ENCODE data around the gene SVOP. TPM values are rescaled to one million over a fixed set of nuclear protein-coding genes. Genes with fewer than 3 reads are reported as not detected.
A peak's percentile ranks its signal among the peaks of the same experiment; 100 is the strongest.
"Not testable (repeated sequence)": the region's sequence is repeated elsewhere in the genome, so short reads cannot be mapped to it uniquely, and the experiment has no call there.

Gene SVOP, protein sequence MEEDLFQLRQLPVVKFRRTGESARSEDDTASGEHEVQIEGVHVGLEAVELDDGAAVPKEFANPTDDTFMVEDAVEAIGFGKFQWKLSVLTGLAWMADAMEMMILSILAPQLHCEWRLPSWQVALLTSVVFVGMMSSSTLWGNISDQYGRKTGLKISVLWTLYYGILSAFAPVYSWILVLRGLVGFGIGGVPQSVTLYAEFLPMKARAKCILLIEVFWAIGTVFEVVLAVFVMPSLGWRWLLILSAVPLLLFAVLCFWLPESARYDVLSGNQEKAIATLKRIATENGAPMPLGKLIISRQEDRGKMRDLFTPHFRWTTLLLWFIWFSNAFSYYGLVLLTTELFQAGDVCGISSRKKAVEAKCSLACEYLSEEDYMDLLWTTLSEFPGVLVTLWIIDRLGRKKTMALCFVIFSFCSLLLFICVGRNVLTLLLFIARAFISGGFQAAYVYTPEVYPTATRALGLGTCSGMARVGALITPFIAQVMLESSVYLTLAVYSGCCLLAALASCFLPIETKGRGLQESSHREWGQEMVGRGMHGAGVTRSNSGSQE
- total RNA-seq (not detected), total RNA-seq (0 reads per million in 2 donors)

DNA sequence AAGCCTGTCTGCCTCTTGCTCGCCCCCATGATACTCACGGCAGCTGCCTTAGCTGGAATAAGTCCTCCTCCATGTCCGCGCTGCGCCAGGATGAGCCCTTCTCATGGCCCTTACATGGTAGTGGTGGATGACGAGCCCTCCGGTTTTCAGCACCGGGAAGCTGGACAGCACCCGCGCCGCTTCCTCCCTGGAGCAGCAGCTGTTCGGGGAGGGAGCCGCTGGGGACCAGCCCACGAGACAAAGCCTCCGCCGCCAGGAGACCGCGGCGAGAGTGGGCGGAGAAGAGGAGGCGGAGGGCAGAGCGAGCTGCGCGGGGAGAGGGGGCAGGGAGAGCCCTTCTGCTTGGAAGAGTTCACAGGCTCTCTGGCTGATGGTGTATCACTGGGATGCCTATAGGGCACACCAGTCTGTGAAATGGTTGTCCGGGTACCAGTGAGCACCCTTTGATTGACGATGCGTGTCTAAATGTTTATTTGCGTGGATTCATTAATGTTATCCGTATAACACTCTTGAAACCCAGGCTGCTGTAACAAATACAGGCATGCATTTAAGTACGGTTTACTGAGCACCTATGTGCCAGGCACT is at the start of gene SVOP:
Gene SVOP (minus strand): TSS at position 273 of the 585 bp plus-strand sequence. CDS start 200 bp downstream, at position 73.
- no peaks in the 10 kb centered on the region for H3K4me1 Mint-ChIP-seq
- no peak within 1 kb of the TSS for H3K27ac Mint-ChIP-seq
- ATAC-seq (no peak), DNase-seq (no peak)
- peaks cover 31% of the 10 kb centered on the region for H3K27me3 Mint-ChIP-seq
- peak within 1 kb of the TSS; percentile 53 for H3K4me3 Mint-ChIP-seq
- H3K36me3 Mint-ChIP-seq (ENCODE audit: low read depth), result peaks cover 2% of the 10 kb centered on the region
- H3K9me3 ChIP-seq (ENCODE audit: control insufficient read depth, low read length, poor library complexity, severe bottlenecking), result no peaks in the 10 kb centered on the region

DNA sequence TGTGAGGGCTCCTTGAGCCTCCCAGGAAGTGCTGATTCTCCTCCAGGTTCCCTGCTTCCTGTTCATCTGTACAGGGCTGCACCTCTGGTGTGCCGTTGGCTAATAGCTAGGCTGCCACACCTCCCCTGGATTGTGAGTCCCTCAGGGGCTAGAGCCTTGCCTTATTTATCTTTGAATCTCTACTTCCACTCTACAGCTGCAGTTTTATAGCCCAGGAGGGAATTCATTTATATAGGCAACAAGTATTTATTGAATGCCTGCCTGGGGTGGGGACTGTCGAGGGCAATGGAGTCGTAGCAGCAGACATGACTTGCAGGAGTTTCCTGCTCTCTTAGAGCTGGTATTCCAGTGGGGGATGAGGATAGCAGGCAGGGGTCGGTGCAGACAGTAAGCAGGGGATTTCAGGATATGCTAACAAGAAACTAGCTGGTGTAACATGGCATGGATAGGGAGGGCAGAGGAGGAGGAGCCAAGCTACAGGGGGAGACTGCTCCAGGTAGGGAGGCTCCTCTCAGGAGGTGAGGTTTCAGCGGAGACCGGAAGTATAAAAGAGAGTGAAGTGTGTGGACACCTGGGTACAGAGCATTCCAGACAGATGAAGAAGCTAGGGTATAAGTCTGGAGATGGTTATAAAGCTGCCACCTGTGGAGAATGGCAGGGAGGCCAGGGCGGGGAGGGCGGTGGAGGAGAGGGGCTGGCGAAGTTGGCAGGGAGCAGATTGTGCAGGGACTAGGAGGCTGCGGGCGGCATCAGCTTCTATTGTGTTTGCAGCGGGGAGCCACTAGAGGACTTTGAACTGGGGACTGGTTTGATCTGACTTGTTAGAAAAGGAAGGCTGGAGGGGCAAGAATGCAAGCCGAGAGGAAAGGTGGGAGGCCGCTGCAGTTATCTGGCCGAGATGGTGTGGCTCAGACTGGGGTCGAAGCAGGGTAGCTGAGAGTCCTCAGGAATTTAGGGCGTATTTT is 48.7 kb upstream of the SVOP start:
- H3K36me3 Mint-ChIP-seq (ENCODE audit: low read depth), result peaks cover 6% of the 10 kb centered on the region
- no peaks in the 10 kb centered on the region for H3K27me3 Mint-ChIP-seq
- no peaks in the 10 kb centered on the region for H3K9me3 ChIP-seq (ENCODE audit: control insufficient read depth, low read length, poor library complexity, severe bottlenecking)
- ATAC-seq (no peak), DNase-seq (no peak)
- peaks cover 2% of the 10 kb centered on the region for H3K4me1 Mint-ChIP-seq
- H3K4me3 Mint-ChIP-seq, result no peak overlapping the region
- H3K27ac Mint-ChIP-seq, result peak overlapping the region; percentile 89

DNA sequence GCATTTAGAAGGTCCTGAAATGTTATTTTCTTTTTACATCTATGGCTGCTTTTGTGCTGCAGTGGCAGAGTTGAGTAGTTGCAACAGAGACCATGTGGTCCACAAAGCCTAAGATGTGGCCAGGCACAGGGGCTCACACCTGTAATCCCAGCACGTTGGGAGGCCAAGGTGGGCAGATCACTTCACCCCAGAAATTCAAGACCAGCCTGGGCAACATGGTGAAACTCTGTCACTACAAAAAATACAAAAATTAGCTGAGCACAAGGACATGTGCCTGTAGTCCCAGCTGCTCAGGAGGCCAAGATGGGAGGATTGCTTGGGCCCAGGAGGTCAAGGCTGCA is 45.0 kb upstream of the SVOP start:
- Mint-ChIP-seq H3K4me1 (peaks cover 15% of the 10 kb centered on the region), H3K36me3 (ENCODE audit: low read depth) (peaks cover 7% of the 10 kb centered on the region), H3K27ac (no peak overlapping the region), H3K27me3 (no peaks in the 10 kb centered on the region), H3K4me3 (no peak overlapping the region)
- DNase-seq (no peak), ATAC-seq (no peak)
- no peaks in the 10 kb centered on the region for H3K9me3 ChIP-seq (ENCODE audit: control insufficient read depth, low read length, poor library complexity, severe bottlenecking)

DNA sequence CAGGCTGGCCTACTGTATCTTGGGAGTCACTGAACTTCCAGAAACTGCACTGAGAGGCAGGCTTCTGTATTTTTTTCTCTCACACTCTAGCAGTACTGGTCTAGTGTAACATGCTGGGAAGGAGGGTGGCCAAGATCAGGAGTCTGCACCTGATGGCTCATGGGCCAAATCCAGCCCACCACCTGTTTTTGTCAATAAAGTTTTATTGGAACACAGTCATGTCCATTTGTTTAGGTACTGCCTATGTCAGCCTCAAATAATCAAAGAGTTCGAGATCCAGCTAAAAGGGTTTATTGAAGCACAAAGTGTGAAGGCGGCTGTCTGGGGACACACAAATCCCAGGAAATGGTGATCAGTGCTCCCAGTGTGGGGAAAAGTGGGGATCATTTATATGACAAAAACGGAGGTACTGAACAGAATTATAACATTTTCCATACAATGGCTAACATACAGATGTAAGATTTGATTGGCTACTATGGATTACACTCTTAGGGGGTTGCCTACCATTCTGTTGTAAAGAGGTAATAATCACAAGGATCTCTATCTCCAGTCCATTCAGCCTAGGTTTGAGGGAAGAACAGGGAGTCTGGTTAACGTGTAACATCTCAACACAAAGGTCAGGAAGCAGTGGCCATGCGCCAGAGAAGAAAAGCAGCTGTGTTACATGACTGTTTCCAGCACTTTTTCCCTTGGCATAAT is 44.4 kb upstream of the SVOP start:
- H3K9me3 ChIP-seq (ENCODE audit: control insufficient read depth, low read length, poor library complexity, severe bottlenecking), result no peaks in the 10 kb centered on the region
- Mint-ChIP-seq H3K4me1 (peaks cover 15% of the 10 kb centered on the region), H3K27ac (peak overlapping the region; percentile 2), H3K27me3 (no peaks in the 10 kb centered on the region), H3K4me3 (no peak overlapping the region), H3K36me3 (ENCODE audit: low read depth) (peaks cover 7% of the 10 kb centered on the region)
- ATAC-seq, result no peak
- no peak for DNase-seq

DNA sequence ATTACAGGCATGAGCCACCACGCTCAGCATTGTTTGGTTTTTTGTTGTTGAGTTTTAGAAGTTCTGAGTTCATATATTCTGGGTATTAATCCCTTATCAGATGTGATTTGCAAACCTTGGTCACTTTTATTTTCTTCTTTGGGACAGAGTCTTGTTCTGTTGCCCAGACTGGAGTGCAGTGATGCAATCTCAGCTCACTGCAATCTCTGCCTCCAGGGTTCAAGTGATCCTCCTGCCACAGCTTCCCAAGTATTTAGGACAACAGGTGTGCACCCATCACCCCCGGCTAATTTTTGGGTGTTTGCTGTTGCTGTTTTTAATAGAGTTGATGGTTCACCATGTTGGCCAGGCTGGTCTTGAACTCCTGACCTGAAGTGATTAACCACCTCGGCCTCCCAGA is 43.3 kb upstream of the SVOP start:
- Mint-ChIP-seq H3K4me1 (peaks cover 12% of the 10 kb centered on the region), H3K36me3 (ENCODE audit: low read depth) (peaks cover 3% of the 10 kb centered on the region), H3K27me3 (no peaks in the 10 kb centered on the region), H3K4me3 (no peak overlapping the region), H3K27ac (peak overlapping the region; percentile 91)
- ATAC-seq (no peak), DNase-seq (no peak)
- H3K9me3 ChIP-seq (ENCODE audit: control insufficient read depth, low read length, poor library complexity, severe bottlenecking), result no peaks in the 10 kb centered on the region

DNA sequence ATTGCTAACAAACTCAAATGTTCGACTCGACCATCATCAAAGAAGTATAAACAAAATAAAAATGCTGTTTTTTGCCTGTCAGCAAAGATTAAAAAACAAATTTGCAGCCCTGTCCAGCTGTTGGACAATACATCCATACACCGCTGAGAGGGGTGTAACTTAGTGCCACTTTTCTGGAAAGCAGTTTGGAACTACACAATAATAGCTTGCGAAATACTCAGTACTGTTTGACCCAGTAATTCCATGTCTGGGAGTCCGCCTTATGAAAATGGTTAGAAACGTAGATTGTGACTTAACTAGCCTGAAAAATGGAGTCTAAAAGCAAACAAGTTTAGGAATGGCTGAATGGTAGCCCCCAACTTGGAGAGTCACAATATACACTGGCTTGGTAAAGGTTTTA is 37.9 kb upstream of the SVOP start:
- no peak overlapping the region for H3K4me3 Mint-ChIP-seq
- DNase-seq, result no peak
- ATAC-seq, result no peak
- peaks cover 6% of the 10 kb centered on the region for H3K36me3 Mint-ChIP-seq (ENCODE audit: low read depth)
- no peak overlapping the region for H3K27ac Mint-ChIP-seq
- H3K27me3 Mint-ChIP-seq, result no peaks in the 10 kb centered on the region
- peaks cover 25% of the 10 kb centered on the region for H3K4me1 Mint-ChIP-seq
- H3K9me3 ChIP-seq (ENCODE audit: control insufficient read depth, low read length, poor library complexity, severe bottlenecking), result no peaks in the 10 kb centered on the region

DNA sequence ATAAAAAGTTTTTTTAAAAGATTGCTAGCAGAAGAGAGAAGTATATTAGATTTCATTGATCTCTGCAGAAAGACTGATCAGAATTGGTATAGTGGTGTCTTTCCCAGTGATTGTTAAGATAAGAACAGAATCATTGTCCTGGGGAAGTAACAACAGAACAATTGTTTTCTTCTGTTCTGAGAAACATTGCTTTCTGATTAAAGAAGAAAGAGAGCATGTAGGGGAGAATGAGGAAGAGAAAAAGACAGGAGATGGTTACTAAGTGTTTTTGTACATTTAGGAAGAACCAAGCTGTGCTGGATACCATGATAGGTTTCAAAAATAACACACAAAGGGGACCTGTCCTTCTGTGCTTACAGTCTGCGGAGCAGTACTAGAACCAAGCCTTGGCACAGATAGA is 36.5 kb upstream of the SVOP start:
- no peaks in the 10 kb centered on the region for H3K9me3 ChIP-seq (ENCODE audit: control insufficient read depth, low read length, poor library complexity, severe bottlenecking)
- Mint-ChIP-seq H3K36me3 (ENCODE audit: low read depth) (peaks cover 5% of the 10 kb centered on the region), H3K4me3 (no peak overlapping the region), H3K4me1 (peaks cover 27% of the 10 kb centered on the region), H3K27me3 (no peaks in the 10 kb centered on the region), H3K27ac (peak overlapping the region; percentile 9)
- DNase-seq (no peak), ATAC-seq (no peak)

DNA sequence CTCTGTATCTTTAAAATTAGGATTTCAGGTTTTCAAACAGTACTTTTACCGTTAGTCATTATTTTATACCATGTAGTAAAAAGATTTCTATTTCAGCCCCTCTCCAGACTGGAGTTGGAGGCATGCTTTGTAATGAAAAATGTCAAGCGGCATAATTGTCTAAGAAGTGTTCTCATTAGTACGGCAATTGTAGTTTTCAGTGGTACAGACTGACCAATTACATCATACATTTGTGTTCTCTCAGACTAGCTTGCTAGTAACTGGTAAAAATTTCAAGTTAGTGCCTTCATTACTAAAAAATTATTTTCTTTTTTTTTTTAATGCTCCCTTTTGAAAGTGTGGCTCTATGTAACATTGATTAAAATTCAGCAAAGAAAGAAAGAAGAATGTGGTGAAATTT is 36.0 kb upstream of the SVOP start:
- Mint-ChIP-seq H3K27me3 (no peaks in the 10 kb centered on the region), H3K36me3 (ENCODE audit: low read depth) (peaks cover 5% of the 10 kb centered on the region), H3K27ac (peak overlapping the region; percentile 9), H3K4me1 (peaks cover 26% of the 10 kb centered on the region), H3K4me3 (no peak overlapping the region)
- no peak for DNase-seq
- no peak for ATAC-seq
- no peaks in the 10 kb centered on the region for H3K9me3 ChIP-seq (ENCODE audit: control insufficient read depth, low read length, poor library complexity, severe bottlenecking)

DNA sequence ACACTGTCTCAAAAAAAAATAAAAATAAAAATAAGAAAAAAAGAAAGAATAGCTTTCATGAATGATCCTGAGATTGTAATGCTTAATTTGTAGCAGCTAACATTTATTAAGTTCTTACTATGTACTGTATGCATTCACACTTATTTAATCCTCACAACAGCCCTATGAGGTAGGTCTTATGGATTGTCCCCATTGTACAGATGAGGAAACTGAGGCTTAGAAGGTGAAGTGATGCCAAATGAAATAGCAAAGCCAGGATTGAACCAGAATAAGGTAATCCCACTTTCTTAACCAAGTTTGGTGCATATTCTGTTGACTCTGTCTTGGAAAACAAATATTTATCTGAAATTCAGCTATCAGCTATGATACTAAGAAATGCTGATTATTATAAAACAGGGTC is 33.7 kb upstream of the SVOP start:
- Mint-ChIP-seq H3K27me3 (no peaks in the 10 kb centered on the region), H3K27ac (peak overlapping the region; percentile 99), H3K36me3 (ENCODE audit: low read depth) (peaks cover 5% of the 10 kb centered on the region), H3K4me3 (no peak overlapping the region), H3K4me1 (peaks cover 24% of the 10 kb centered on the region)
- DNase-seq, result no peak
- H3K9me3 ChIP-seq (ENCODE audit: control insufficient read depth, low read length, poor library complexity, severe bottlenecking), result no peaks in the 10 kb centered on the region
- ATAC-seq, result no peak

DNA sequence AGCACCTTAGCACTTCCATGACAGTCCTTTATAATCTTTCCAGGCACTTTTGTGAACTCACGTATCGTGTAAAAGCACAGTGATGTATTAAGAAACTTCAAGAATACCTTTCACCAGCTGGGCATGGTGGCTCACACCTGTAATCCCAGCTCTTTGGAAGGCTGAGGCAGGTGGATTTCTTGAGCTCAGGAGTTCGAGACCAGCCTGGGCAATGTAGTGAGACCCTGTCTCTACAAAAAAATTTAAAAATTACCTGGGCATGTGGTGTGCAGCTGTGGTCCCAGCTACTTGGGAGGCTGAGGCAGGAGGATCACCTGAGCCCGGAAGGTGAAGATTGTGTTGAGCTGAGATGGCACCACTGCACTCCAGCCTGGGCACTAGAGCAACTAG is 33.3 kb upstream of the SVOP start:
- Mint-ChIP-seq H3K4me3 (peak overlapping the region; percentile 99), H3K4me1 (peaks cover 24% of the 10 kb centered on the region), H3K27ac (peak overlapping the region; percentile 99)
- not testable (repeated sequence) for H3K36me3 Mint-ChIP-seq (ENCODE audit: low read depth); H3K9me3 ChIP-seq (ENCODE audit: control insufficient read depth, low read length, poor library complexity, severe bottlenecking); H3K27me3 Mint-ChIP-seq; DNase-seq
- peak; percentile 20 for ATAC-seq

DNA sequence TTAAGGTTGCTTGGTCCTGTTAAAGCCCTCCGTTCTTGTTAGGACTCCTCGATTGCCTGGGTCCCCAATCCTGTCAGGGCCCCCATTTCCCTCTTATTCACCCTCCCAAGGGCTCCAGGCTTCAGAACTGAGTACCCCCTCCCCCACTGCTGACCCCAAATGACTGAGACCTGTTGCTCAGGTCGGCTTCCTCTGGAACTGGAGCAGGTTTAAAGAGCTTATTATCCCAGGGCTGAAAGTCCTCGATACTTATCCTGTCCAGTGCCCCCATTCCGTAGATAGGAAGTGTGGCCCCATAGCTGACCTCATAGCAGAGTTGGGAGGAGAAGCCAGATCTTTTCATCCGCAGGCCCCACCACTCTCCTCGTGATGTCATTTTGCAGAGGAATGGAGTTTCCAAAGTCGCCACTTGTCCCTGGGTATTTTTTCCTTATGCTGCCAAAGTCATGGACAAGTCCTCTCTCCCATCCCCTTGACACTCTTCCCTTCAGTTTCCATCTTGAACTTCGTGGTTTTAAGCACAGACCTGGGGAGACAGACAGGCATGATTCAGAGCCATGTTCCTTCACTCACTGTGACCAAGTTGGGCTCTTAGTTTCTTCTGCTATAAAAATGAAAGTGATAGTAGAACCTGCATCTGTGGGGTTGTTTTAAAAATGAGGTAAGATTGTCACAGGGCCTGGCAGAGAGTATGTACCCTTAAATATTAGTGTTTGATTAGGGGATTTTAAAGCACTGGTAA is 32.7 kb upstream of the SVOP start:
- no peaks in the 10 kb centered on the region for H3K9me3 ChIP-seq (ENCODE audit: control insufficient read depth, low read length, poor library complexity, severe bottlenecking)
- no peaks in the 10 kb centered on the region for H3K27me3 Mint-ChIP-seq
- H3K4me1 Mint-ChIP-seq, result peaks cover 24% of the 10 kb centered on the region
- H3K4me3 Mint-ChIP-seq, result peak overlapping the region; percentile 99
- DNase-seq, result no peak
- ATAC-seq, result peak; percentile 66
- H3K36me3 Mint-ChIP-seq (ENCODE audit: low read depth), result peaks cover 5% of the 10 kb centered on the region
- H3K27ac Mint-ChIP-seq, result peak overlapping the region; percentile 99
